ENCODE measurements around the gene SLC7A7.
"Not testable (repeated sequence)": the region's sequence is repeated elsewhere in the genome, so short reads cannot be mapped to it uniquely, and the experiment has no call there.

The SLC7A7 gene

GRCh38 chr14:22821193-22822015, 6.2 kb upstream of the SLC7A7 start:
- DNase-seq (ENCODE audit: low read depth in 2 of 2) = no peak

DNA sequence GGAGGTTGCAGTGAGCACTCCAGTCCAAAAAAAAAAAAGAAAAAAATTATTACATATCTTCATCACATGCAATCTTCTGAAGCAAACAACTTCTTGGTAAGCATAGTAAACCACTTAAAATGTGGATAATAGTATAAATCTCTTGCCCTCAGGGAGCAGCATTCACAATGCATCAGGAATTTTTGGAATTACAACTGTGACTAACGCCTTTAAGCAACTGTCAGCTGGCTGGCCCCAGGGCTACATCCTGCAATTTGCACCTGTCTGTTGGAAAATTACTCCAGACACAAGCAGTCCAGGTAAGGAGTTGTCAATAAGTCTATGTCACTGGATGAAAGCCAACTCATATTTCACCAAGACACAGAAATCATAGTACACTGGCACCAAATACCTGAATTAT, 5.5 kb upstream of the SLC7A7 start:
- no peak for DNase-seq (ENCODE audit: low read depth in 2 of 2)

- DNase-seq (ENCODE audit: low read depth in 2 of 2) = no peak
These were observed 4.1 kb upstream of the SLC7A7 start for GRCh38 chr14:22819151-22819988.

- no peak for DNase-seq (ENCODE audit: low read depth in 2 of 2)
These were observed 862 bp downstream of the SLC7A7 start for GRCh38 chr14:22814373-22814772.

DNA sequence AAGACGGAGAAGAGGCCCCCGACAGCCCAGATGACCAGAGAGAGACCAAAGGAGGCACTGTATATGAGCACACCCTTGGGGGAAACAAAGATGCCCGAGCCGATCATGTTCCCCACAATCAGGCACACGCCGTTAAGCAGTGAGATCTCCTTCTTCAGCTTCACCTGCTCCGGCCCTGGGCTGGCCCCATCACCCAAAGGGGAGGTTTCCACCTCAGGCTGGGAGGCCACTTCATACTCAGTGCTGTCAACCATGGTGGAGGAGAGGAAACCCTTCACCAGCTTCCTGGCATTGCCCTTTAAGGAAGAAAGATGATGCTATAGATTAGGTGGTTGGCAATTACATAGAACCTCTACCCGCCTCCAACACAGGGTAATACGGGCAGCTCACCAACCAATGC, 2.1 kb downstream of the SLC7A7 start:
- no peak for DNase-seq (ENCODE audit: low read depth in 2 of 2)

DNA sequence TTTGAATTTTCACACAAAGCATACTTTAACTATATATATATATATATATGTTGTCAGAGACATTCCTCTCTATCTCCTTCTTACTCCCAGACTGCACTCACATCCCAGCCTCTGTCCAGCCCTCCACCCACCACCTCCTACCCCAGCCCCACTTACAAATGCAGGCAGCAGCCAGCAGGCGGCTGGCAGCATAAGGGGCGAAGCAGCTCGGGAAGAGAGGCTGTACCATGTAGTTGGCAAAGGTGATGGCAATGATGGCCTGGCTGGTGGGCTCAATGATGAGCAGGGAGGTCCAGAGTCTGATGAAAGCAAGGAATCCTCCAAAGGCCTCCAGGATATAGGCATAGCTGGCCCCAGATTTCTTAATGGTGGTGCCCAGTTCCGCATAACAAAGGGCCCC, 2.5 kb downstream of the SLC7A7 start:
- DNase-seq (ENCODE audit: low read depth in 2 of 2) = no peak

DNA sequence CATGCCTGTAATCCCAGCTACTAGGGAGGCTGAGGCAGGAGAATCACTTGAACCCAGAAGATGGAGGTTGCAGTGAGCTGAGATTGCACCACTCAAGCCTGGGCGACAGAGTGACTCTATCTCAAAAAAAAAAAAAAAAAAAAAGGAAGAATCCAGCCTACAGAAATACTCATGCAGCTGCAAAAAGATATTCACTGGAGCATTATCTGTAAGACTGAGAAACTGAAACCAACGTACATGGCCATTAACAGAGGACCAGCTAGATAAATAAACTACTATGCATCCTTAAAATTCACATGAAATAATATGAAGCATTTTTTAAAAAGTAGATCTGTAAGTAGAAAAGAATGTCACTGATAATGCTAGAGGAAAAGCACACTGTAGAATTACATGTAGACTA, 3.5 kb downstream of the SLC7A7 start:
- no peak for DNase-seq (ENCODE audit: low read depth in 2 of 2)

GRCh38 chr14:22808388-22809209, 6.6 kb downstream of the SLC7A7 start:
- DNase-seq (ENCODE audit: low read depth in 2 of 2) = no peak

DNA sequence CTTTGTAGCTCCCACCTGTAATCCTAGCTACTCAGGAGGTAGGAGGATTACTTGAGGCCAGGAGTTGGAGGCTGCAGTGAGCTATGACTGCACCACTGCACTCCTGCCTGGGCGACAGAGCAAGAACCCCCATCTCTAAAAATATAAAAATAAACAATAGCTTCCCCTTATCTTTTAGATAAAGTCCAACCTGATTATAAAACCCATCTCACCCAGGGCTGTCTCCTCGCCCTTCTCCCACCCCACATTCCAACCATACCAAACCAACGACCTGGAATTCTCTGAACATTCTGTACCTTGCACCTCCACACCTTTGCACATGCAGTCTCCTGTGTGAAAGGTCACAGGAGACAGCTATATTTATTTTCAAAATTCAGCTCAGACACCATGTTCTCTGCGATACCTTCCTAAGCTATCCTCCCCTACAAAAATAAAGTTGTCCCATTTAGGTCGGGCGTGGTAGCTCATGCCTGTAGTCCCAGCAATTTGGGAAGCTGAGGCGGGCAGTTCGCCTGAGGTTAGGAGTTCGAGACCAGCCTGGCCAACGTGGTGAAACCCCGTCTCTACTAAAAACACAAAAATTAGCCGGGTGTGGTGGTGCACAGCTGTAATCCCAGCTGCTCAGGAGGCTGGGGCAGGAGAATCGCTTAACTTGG, 7.7 kb downstream of the SLC7A7 start:
- no peak for DNase-seq (ENCODE audit: low read depth in 2 of 2)

DNA sequence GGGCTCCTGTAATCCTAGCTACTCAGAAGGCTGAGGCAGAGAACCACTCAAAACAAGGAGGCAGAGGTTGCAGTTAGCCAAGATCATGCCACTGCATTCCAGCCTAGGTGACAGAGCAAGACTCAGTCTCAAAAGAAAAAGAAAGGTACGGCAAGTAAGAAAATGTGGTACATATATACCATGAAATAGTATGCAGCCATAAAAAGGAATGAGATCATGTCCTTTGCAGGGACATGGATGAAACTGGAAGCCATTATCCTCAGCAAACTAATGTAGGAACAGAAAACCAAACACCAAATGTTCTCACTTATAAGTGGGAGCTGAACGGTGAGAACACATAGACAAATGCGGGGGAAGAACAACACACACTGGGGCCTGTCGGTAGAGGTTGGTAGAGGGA, 10.0 kb downstream of the SLC7A7 start:
- not testable (repeated sequence) for DNase-seq (ENCODE audit: low read depth in 2 of 2)

DNA sequence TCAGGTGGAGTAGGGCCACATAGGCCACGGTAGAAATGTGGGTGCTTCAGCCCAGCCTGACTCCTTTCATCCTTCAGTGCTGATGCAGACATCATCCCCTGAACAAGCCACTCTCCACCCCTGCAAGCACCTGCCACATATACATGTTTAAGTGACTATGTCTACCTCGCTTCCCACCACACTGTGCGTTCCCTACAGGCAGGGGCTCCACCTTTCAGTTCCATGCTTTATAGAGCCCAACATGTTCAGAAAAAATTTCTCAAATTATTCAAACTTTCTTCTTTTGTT, 11.6 kb downstream of the SLC7A7 start:
- no peak for DNase-seq (ENCODE audit: low read depth in 2 of 2)

DNA sequence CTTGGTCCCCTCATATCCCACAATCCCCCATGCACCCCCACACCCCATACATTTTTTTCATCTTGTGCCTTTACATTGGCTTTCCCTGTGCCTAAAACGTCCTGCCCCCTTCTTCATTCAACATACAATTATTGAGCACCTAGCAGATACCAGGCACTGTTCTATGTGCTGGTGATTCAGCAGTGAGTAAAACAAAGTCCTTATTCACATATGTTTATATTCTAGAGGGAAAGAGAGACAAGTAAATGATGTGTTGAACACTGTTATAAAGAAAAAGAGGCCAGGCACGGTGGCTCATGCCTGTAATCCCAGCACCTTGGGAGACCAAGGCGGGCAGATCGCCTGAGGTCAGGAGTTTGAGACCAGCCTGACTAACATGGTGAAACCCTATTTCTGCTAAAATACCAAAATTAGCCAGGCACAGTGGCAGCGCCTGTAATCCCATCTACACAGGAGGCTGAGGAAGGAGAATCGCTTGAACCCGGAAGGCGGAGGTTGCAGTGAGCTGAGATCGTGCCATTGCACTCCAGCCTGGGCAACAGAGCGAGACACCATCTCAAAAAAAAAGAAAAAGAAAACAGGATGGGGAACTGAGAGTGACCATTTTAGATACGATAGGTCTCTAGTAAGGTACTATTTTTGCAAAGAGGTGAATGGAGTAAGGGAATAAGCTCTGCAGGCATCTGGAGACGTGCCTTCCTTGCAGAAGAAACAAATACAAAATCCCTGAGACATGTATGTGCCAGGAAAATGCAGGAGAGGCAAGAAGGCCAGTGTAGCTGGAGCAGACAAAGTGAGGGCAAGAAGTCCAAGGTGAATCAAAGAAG, 12.2 kb downstream of the SLC7A7 start:
- DNase-seq (ENCODE audit: low read depth in 2 of 2) = no peak

DNA sequence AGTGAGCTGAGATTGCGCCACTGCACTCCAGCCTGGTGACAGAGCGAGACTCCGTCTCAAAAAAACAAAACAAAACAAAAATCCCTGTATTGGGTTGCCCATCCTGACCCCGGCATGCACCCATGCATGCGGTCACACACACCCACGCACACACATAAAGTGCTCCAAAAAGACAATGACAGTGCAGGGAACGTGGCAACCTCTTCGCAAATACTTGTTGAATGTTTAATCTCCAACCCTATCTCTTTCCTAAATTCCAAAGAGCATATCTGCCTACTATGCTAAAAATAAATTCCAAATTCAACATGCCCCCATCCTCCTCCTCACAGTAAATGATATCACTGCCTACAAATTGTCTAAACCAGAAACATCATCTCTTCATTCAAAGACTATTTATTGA, 13.5 kb downstream of the SLC7A7 start:
- no peak for DNase-seq (ENCODE audit: low read depth in 2 of 2)

DNA sequence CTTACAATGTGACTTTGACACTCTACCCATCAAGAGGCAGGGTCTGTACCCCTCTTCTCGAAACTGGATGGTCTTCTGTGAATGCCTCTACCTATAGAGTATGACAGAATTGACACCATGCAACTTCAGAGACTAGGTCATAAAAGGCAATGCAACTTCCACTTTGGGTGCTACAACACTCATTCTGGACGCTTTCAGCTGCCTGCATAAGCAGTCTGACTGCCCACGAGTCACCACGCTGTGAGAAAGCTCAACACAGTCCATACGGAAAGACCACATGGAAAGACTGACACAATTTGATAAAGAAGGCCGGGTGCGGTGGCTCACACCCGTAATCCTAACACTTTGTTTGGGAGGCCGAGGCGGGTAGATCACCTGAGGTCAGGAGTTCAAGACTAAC, 14.9 kb downstream of the SLC7A7 start:
- DNase-seq (ENCODE audit: low read depth in 2 of 2) = no peak

GRCh38 chr14:22798528-22798927, 16.7 kb downstream of the SLC7A7 start:
- DNase-seq (ENCODE audit: low read depth in 2 of 2) = no peak

- no peak for DNase-seq (ENCODE audit: low read depth in 2 of 2)
These were observed 18.0 kb downstream of the SLC7A7 start for GRCh38 chr14:22797017-22797917.

GRCh38 chr14:22796087-22796707, 19.0 kb downstream of the SLC7A7 start:
- no peak for DNase-seq (ENCODE audit: low read depth in 2 of 2)

DNA sequence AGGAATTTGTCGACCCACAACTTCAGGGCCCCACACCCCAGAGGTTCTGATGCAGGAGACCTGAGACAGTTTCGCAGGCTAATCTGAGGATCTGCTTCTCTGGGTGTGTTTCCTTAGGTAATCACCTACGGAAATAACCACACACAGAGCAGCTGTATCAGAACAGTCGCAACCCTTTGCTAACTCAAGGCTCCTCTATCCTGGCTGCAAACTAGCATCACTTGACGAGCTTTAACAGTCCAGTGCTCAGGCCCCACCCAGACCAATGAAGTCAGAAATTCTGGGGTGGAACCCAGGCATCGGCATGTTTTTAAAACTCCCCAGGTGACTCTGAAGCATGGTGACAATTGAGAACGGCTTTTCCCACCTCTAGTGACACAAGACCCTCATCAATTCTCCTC, 20.7 kb downstream of the SLC7A7 start:
- DNase-seq (ENCODE audit: low read depth in 2 of 2) = no peak

- DNase-seq (ENCODE audit: low read depth in 2 of 2) = no peak
These were observed 21.3 kb downstream of the SLC7A7 start for GRCh38 chr14:22793976-22794375.

Data from stimulated activated CD8-positive, alpha-beta memory T cell treated with anti-CD3 and anti-CD28 coated beads, Interleukin-2, amount 100 ng/mL, for 48 hours (primary cell).